HUDEP-2 (cell line): Measurements from ENCODE around the gene DVL2.

Experiments used
- DNase-seq, 76 experiments: peaks; one replicate each; lab custom pipeline; 2025; ENCODE audit not compliant: unreplicated experiment in 76 of 76; lab: John Stamatoyannopoulos, UW

The DVL2 gene

DNA sequence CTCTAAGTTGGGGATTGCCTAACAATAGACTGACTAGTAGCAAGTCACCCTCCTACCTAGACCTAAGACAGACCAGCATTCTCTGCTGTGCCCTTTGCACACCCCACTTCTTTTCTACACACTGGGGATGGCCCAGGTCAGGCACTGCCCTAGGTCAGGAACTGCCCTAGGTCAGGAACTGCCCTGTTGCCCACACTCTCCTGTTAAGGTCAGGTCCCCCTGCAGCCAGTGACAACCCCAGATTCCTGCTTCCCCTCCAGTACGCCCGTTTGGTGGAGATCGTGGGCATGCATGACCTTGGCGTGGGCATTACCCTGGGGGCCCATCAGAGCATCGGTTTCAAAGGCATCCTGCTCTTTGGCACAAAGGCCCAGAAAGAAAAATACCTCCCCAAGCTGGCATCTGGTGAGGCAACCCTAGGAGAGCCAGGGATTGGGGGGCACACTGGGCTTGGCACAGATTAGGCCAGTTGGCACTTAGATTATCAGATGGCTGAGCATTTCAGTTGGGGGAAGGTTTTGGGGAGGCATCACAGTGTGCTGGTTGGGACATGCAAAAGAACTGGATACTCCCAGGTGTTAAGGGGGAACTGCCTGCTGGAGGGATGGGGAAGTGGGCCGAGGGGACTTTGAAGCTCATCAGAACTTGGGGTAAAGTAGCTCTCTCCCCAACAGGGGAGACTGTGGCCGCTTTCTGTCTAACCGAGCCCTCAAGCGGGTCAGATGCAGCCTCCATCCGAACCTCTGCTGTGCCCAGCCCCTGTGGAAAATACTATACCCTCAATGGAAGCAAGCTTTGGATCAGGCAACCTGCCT is 12.8 kb downstream of the DVL2 start:
- DNase-seq, result no peak

DNA sequence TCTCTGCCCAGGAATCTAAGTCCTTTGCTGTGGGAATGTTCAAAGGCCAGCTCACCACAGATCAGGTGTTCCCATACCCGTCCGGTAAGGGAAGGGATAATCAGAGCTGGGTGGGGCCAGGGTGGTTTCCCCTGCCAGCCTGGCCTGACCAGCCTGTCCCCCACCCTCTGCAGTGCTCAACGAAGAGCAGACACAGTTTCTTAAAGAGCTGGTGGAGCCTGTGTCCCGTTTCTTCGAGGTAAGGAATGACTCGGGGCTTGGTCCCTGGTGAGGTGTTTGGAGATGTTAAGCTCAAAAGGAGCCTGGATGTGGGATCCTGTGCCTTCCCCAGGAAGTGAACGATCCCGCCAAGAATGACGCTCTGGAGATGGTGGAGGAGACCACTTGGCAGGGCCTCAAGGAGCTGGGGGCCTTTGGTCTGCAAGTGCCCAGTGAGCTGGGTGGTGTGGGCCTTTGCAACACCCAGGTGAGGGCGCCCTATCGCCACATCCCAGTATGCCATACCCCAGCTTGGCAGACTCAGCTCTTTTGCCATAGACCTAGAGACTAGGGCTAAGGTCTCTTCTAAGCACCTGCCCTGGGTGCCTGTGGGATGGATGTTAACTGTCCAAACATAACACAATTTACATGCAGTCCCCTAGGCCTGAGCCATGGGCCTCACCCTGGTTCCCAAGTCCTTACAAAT is 13.6 kb downstream of the DVL2 start:
- peak in 62 of 76 experiments; percentile 10 to 82 (median 63) for DNase-seq

DNA sequence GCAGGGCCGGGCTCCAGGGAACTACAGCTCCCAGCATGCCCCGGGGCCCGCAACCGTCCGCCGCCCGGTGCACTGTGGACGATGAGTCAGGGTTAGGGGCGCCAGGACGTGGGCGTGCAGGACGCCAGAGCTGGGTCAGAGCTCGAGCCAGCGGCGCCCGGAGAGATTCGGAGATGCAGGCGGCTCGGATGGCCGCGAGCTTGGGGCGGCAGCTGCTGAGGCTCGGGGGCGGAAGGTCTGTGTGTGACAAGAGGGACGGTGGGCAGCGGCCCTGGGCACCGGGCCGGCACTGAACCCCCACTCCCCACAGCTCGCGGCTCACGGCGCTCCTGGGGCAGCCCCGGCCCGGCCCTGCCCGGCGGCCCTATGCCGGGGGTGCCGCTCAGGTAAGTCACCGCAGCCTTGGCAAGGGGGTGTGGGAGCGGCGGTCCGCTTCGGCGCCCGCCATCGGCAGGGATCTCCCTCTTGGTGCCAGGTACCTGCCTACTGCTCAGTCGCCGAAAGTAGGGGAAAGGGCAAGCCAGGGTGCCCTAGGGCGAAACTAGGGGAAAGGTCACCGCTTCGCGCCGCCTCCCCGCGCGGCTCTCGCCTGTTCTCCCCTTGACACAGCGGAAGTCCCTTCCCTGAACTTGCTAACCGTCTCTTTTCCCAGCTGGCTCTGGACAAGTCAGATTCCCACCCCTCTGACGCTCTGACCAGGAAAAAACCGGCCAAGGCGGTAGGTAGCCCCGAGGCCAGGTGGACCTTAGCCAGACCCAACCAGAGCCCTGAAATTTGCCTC is 14.3 kb downstream of the DVL2 start, which contains the start of the genes ACADVL and DLG4:
TSS of gene ACADVL (plus strand) at position 127 of the 781 bp plus-strand sequence. CDS start at position 174, 47 bp downstream.
TSS of gene DLG4 (minus strand) at position 25 of the 781 bp plus-strand sequence.
- peak in 65 of 76 experiments; percentile 24 to 87 (median 76) for DNase-seq

DNA sequence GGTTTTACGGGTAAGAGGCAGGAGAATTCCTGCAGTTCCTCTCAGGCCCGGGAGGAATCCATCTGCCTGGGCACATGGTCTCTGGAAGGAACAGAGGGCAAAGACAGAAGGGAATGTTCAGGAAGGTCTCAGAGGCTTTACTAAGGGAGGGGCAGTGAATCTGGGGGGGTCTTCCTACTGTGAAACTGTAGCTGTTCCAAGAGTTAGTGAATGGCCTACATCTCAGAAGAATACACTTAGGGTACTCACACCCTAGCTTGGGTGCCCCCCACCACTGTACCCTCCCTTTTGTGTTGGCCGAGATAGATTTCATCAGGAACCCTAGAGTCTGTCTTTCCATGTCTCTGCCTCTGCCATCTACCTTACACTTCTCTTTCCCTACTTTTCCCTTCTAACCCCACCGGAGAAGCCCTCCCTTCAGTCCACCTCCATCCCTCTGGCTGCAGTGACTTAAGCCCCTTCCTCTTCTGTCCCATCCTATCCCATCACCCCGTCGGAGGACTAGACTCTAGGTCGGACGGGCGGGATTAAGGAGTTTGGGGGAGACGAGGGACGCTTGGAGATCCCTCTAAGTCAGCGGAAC is 15.0 kb downstream of the DVL2 start:
- DNase-seq, result no peak

DNA sequence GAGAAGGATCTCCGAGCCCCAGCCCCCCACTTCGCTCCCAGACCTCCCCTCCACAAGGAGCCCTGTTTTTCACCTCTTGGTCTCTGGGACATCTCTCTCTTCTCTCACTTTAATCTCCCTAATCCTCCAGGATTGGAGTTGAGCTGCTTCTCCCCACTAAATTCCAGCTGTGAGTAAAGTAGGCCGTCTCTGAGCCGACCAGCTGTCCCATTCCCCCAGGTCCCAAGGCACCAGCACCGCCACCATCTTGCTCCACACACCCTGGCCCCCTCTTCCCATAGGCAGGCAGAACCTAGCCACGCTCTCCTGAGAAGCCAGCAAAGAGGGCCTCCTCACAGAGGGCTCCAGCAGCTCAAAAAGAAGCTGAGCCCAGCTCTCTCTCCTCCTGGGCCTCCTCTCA is 15.6 kb downstream of the DVL2 start:
- DNase-seq, result peak in 1 of 76 experiments; percentile 8

DNA sequence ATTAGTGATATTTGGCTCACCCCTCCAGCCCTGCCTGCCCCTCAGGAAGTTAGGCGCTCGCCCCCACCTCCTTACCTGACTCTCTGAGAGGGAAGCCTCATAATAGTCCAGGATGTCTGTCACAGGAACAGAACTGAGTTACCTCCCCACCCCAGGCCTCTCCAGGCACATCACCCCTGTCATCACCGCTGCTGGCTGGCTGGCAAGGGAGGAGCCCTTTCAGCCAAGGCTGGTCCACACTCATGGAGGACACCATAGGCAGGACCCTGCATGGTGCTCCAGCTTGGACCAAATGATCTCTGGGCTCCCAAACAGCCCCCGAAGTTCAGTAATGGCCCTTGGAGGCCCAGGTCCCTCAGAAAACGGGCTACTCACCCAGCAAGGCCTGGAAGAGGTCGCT is 16.2 kb downstream of the DVL2 start:
- no peak for DNase-seq

DNA sequence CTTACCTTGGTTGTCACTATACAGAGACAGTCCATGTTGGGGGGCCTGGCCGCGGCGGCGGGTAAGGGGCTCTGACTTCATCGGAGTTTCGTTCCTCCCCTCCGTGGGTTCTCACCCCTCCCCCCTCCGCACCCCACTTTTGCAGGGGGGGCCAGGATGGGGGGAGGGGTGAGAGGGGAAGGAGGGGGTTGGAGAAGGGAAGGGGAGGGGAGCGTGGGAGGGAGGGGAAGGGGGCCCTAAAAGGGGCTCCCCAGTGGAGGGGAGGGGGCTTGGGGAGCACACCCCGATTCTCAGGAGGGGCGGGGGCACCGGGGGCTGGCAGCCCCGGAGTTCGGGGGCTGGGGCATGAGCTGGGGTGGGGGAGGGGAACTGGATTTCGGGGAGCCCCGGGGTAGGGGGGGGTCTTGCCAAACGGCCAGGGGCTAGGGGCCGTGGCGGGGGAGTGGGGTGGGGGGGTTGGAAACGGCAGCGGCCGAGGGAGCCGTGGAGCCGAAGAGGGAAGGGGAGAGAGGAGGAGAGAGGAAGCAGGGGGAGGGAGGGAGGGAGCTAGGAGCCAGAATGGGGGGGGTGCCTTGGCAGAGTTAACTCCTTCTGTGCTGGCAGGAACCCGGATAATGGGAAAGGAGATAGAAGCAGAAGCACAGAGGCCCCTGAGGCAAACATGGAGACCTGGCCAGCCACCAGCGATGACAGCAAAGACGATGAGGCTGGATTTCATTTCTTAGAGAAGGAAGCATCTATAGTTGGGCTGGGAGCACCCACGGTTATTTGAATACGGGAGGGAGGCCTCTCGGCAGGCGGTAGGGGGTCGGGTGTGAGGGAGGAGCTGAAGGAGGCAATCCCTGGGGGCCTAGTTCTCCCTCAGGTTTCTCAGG is 17.0 kb downstream of the DVL2 start:
- DNase-seq, result peak in 29 of 76 experiments; percentile 11 to 59 (median 32)

DNA sequence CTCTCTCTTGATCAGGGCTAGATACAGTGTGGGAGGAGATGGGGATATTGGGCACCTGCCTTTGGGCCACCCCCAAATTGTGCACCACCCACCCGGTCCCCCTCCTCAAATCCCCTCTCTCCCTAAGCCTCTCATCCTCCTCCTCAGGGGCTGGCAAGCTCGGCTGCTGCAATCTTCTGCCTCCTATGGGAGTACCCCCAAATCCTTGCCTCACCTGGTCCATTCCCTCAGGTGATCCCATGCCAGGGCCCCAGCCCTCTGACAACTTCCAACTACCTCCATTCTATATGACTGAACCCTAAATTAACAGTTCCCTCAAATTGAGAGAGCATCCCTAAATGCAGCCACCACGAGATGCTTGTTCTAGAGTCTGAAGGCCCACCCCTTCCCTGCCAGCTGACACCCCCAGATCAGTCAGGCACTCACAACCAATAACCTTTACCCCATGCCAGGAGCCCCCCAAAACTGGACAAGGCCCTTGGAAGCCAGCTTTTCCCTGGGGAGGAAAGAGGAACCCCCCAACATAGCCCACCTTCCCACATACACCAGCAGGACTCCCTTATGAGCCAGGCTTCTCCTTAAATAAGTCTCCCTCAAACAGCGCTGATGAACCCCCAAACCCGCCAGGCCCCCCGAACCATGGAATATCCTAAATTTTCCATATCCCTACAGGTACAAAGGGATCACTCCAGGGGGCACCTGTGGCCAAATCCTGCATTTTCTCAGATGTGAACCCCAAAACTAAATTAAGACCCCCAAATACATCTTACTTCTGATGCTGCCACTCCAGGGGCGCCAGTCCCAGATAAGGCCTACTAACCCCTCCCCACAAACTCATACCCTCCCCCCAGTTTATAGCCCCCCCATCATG is 17.8 kb downstream of the DVL2 start:
- DNase-seq, result no peak

DNA sequence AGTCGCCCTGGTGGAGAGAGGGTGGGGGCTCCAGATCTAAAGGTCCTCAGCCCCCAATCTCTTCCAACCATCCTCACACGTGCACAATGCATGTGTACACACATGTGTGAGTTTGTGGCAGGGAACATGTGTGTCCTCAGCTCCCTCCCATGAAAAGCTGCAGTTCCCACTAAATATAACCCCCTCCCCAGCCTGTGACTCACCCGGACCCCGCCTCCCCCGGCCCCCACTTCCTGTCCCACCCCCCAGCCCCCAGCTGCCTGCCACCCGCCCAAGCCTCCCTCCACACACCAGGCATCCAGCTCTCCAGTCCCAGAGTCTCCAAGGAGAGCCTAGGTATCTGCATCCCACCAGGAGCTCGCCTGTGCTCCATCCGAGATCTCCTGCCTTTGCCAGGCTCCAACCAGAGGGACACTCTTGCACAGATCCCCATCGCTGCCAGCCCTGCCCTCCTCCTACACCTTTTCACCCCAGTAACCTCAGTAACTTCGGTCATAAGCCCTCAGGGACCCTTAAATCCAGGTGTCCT is 18.6 kb downstream of the DVL2 start:
- DNase-seq, result no peak

DNA sequence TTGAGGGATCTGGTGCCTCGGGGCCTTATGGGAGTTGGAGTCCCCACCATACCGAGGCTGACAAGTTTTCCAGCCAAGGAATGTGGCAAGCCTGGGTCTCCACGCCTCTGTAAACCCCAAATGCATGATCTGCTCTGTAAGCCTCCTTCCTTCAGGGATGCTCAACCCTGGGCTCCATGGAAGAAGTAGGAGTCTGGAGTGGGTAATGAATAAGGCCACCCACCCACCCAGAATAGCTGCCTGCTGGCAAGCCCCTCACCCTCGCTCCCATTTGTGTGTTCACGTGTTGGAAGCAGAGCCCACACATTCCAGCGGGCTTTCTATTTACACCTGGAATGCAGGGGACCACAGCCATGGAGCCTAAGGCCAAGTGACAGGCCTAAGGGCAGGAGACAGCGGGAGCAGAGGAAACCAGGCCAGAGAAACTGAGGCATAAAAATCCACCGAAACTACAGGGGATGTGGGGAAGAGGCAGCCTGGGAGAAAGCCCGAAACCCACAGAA is 19.1 kb downstream of the DVL2 start:
- DNase-seq, result no peak

DNA sequence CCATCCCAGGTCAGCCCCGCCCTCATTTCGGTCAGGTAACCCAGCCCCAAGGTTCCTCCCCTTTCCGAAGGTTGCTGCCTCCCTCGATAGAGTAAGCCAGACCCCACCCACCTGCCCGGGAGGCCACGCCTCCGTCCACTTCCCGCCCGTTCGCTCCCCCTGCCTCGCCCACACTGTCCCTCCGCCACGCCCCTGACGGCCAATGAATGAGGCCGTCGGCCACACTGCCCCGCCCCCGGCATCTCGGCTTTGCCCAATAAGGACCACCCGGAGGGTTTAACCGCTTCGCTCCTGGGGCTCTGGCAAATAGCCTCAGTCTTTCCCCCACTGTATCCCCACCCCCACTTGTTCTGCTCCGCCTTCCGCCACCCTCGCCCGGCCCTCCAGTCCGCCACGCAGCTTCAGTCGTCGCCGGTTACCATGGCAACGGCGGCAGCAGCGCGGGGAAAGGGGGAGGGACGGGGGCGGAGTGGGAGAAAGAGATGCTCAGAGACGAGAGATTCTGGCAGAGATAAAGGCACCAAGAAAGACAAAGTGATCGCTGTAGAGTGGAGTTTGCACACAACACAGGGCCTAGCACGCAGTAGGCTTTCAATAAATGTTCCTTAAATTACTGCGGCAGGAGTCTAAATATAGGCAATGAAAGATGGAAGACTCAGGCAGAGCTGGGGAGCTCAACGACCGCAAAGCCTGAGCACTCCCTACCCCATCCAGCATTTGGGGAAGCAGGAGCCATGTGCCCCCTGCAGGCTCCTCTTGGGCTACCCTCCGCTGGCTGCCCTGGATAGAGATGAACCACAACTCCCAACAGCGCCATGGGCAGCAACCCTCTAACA is 19.8 kb downstream of the DVL2 start:
- peak; percentile 53 to 99 (median 96) for DNase-seq

DNA sequence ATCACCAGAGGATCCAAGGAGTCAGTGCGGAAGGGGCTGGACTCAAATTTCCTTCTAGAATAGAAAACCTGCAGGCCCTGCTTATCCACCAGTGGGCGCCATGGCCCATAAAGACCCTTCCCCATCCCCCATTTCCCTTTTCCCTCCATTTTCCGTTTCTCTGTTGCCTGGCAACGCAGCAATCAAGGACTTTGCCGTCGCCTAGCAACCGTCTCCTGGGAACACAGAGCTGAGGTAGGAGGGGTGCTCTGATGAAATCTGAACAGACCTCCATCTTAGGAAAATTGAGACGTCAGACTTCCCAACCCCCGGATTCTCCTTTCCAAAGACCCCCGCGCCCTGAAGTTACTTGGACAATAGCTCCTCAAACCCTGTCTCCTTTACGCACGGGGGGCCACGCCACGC is 20.4 kb downstream of the DVL2 start:
- DNase-seq, result peak in 39 of 76 experiments; percentile 17 to 77 (median 61)

DNA sequence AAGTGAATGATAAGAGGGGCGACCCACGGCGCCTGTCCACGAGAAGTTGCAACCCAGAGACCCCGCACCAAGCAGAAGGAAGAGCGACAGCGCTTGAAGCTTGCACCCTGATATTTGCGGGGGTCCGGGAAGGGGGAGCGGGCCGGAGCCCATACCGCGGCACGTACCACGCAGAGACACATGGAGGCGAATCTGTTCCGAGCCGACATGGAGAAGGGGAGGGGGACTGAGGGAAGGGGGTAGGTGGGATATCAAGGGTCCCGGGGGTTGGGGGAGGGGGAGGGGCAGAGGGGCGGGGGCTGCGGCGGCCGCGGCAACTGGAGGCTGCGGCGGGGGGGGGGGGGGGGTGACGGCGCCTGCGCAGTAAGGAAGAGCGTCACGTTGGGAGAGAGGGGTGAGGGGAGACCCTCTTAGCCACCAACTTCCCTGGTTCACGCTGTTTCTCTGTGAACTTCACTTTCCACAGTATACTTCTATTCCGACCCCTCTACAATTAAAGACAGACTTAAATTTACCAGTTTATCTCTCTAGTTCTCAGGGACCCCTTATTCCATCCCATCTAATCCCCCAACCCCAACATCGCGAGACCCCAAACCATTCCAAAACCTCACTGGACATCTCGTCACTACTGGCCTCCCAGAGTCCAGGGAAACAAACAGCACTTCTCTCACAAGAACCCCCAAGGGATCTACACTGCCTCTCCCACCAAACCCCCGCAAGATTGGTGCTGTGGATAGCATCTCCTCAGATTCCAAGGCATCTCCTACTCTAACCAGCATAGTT is 22.6 kb downstream of the DVL2 start:
- no peak for DNase-seq

DNA sequence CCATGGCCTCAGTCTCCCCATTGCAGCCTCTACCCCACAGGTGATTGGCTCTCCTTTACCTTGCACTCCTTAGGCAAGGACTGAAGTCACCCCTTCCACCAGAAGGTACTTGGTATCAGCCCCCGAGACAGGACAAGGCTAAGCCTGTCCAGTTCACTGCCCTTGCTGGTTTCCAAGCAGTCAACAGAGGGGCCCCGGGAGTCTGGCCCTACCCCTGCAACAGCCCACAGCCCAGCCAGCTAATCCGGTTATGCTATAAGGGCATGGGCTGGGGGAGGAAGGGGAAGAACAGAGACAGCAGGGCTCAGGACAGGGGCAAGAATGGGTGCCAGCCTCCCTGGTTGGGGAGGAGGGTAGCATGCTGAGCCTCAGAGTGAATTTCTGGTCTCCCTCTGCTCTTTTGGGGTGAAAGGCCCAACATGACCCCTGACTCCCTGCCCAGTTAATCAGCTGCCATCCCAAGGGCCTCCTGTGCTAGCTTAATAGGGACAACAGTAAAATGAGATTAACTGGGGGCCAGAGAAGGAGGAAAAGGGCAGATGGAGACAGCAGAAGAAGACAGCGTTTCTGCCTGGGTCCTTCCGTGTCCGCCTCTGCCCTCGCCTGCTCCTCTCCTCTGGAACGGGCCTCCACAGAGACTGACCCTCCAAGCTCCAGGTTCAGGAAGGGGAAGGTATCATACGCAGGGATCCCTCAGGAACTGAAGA is 25.4 kb downstream of the DVL2 start:
- no peak for DNase-seq

DNA sequence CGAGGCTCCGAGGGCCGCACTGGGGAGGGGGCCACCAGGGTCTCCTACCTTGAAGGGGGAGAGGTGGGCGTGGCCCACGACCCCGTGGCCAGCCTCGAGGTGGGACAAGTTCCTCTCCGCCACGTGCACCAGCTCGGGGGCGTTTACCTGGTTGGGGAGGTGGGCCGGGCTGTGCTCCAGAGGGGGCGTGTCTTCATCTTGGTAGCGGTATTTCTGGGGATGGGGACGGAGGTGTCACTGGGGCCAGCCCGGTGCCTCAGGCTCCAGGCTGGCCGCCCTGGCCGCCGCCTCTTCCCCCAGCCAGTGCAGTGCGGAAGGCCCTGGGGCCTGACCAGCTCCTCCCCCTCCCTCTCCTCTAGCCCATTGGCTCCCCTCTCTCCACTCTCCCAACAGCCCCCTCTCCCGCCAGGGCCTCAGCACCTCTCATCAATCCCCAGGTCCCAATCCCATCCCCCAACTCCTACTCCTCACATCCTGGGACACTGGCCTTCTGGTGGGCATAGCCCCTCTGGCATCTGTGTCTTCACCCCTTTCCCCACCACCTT is 26.2 kb downstream of the DVL2 start:
- DNase-seq, result no peak
